Fibroblast of skin of right quadriceps (primary cell): Measurements from ENCODE around the gene LRRC31.

Experiments used
- DNase-seq: peaks from one replicate; pipeline ENCODE4 v3.0.0-alpha.2; 2013

Gene LRRC31

GRCh38 chr3:169861871-169862270 lies 7.9 kb downstream of the LRRC31 start:
- DNase-seq, result no peak

GRCh38 chr3:169857811-169858210 lies 11.9 kb downstream of the LRRC31 start:
- no peak for DNase-seq

GRCh38 chr3:169855514-169855913 lies 14.2 kb downstream of the LRRC31 start:
- no peak for DNase-seq

GRCh38 chr3:169850618-169851017 lies 19.1 kb downstream of the LRRC31 start:
- DNase-seq, result no peak

- DNase-seq, result no peak
Observed at GRCh38 chr3:169848741-169849140, 21.0 kb downstream of the LRRC31 start.

- DNase-seq, result no peak
Observed at GRCh38 chr3:169847896-169848295, 21.8 kb downstream of the LRRC31 start.

GRCh38 chr3:169846458-169847193 lies 23.1 kb downstream of the LRRC31 start:
- peak; percentile 87 for DNase-seq

GRCh38 chr3:169842960-169843359 lies 26.8 kb downstream of the LRRC31 start:
- DNase-seq, result no peak

- DNase-seq, result no peak
Observed at GRCh38 chr3:169841171-169841570, 28.6 kb downstream of the LRRC31 start.

GRCh38 chr3:169838511-169839030 lies 31.2 kb downstream of the LRRC31 start:
- DNase-seq, result no peak

- no peak for DNase-seq
Observed at GRCh38 chr3:169836942-169837275, 32.8 kb downstream of the LRRC31 start.

GRCh38 chr3:169836078-169836941 lies 33.4 kb downstream of the LRRC31 start:
- DNase-seq, result peak; percentile 15

- DNase-seq, result no peak
Observed at GRCh38 chr3:169835533-169835932, 34.2 kb downstream of the LRRC31 start.

- no peak for DNase-seq
Observed at GRCh38 chr3:169827712-169828111, 42.0 kb downstream of the LRRC31 start.

GRCh38 chr3:169825316-169825715 lies 44.4 kb downstream of the LRRC31 start:
- no peak for DNase-seq

- DNase-seq, result no peak
Observed at GRCh38 chr3:169822983-169823382, 46.8 kb downstream of the LRRC31 start.

GRCh38 chr3:169822540-169822939 lies 47.2 kb downstream of the LRRC31 start:
- no peak for DNase-seq

- DNase-seq, result no peak
Observed at GRCh38 chr3:169822091-169822490, 47.6 kb downstream of the LRRC31 start.

- DNase-seq, result peak; percentile 53
Observed at GRCh38 chr3:169818316-169818715, 51.4 kb downstream of the LRRC31 start.

- DNase-seq, result no peak
Observed at GRCh38 chr3:169815590-169816150, 54.1 kb downstream of the LRRC31 start.

GRCh38 chr3:169813757-169814517 lies 55.8 kb downstream of the LRRC31 start:
- DNase-seq, result no peak

- DNase-seq, result no peak
Observed at GRCh38 chr3:169813278-169813677, 56.5 kb downstream of the LRRC31 start.
